PC-9 (cell line): Measurements from ENCODE around the gene ADPGK. TPM values are rescaled to one million over a fixed set of nuclear protein-coding genes. Genes with fewer than 3 reads are reported as not detected.

ENCODE experiments used
- BruUV-seq: library from RNA; stranded (reverse); fragments of 400-500 nt; replicated peaks from 2 replicates; lab custom pipeline; 2021; lab: Mats Ljungman, UMichigan
- CTCF ChIA-PET: fragments of 300-600 bp; sonication (Branson Sonifier 250); formaldehyde crosslinking; loops from one replicate; lab custom pipeline; 2022; ENCODE audit warnings: antibody characterized with exemption; lab: Charles Lee
- POLR2A ChIA-PET: fragments of 300-600 bp; sonication (Branson Sonifier 250); formaldehyde crosslinking; loops from one replicate; lab custom pipeline; 2022; ENCODE audit warnings: antibody characterized with exemption; ENCODE audit not compliant: unreplicated experiment; lab: Charles Lee
- DNase-seq, 2 experiments: peaks; one replicate each; pipeline versions ENCODE4 v3.0.0 to v3.0.0-alpha.2; 2015 to 2022; ENCODE audit warnings: mixed read lengths in 1 of 2
- H2AFZ ChIP-seq: fragments of 200-600 bp; sonication (generic); 2 replicates; pipeline ENCODE4 v1.8.1; 2017; ENCODE audit warnings: antibody characterized with exemption
- H3F3A ChIP-seq: fragments of 200-600 bp; sonication (generic); 2 replicates; pipeline ENCODE4 v1.8.1; 2017; ENCODE audit warnings: antibody characterized with exemption, mild to moderate bottlenecking, low read depth; ENCODE audit not compliant: insufficient read depth
- H3K27ac ChIP-seq: fragments of 200-600 bp; sonication (generic); 2 replicates; pipeline ENCODE4 v1.6.1; 2016; ENCODE audit warnings: mixed run types
- H3K27me3 ChIP-seq: fragments of 200-600 bp; sonication (generic); 2 replicates; pipeline ENCODE4 v1.6.1; 2016; ENCODE audit warnings: low read depth, mixed run types; ENCODE audit not compliant: insufficient read depth
- H3K36me3 ChIP-seq: fragments of 200-600 bp; sonication (generic); 2 replicates; pipeline ENCODE4 v1.6.1; 2016; ENCODE audit warnings: low read depth, mixed run types
- H3K4me1 ChIP-seq: fragments of 200-600 bp; sonication (generic); replicated peaks from 2 replicates; pipeline ENCODE4 v1.6.1; 2016; ENCODE audit warnings: mixed run types; ENCODE audit not compliant: insufficient read depth
- H3K4me2 ChIP-seq: fragments of 200-600 bp; sonication (generic); 2 replicates; pipeline ENCODE4 v1.6.1; 2017; ENCODE audit warnings: mixed run types
- H3K4me3 ChIP-seq: fragments of 200-600 bp; sonication (generic); 2 replicates; pipeline ENCODE4 v1.6.1; 2016; ENCODE audit warnings: mixed run types
- H3K79me2 ChIP-seq: fragments of 200-600 bp; sonication (generic); 2 replicates; pipeline ENCODE4 v1.6.1; 2017; ENCODE audit warnings: low read depth, mixed run types
- H3K9me2 ChIP-seq: fragments of 200-600 bp; sonication (generic); 2 replicates; pipeline ENCODE4 v1.8.1; 2017; ENCODE audit warnings: mild to moderate bottlenecking; ENCODE audit not compliant: insufficient read depth
- H3K9me3 ChIP-seq: fragments of 200-600 bp; sonication (generic); 2 replicates; pipeline ENCODE4 v1.8.1; 2016; ENCODE audit warnings: low read depth; ENCODE audit not compliant: insufficient read depth
- H4K20me1 ChIP-seq: fragments of 200-600 bp; sonication (generic); 2 replicates; pipeline ENCODE4 v1.8.1; 2017; ENCODE audit not compliant: insufficient read depth
- CTCF ChIP-seq: fragments of 200-600 bp; sonication (generic); conservative IDR thresholded peaks from 2 replicates; pipeline ENCODE4 v1.6.1; 2017; ENCODE audit warnings: mixed run types, antibody characterized with exemption, mild to moderate bottlenecking, moderate library complexity
- EZH2 ChIP-seq: fragments of 200-600 bp; sonication (generic); IDR thresholded peaks from 2 replicates; pipeline ENCODE4 v1.8.0; 2017; ENCODE audit warnings: antibody characterized with exemption, low read depth
- intact Hi-C: fragments of 100-400 bp; cut with micrococcal nuclease; formaldehyde crosslinking; loops from one replicate; pipeline ENCODE4 v1.10.0; 2022; ENCODE audit not compliant: unreplicated experiment
- total RNA-seq: library from RNA; stranded (reverse); gene quantifications from 2 replicates; pipeline ENCODE4 v1.2.3, GENCODE V29; 2021

The ADPGK gene
- total RNA-seq, 1 experiment from 2014 or later: 40.3 TPM

DNA sequence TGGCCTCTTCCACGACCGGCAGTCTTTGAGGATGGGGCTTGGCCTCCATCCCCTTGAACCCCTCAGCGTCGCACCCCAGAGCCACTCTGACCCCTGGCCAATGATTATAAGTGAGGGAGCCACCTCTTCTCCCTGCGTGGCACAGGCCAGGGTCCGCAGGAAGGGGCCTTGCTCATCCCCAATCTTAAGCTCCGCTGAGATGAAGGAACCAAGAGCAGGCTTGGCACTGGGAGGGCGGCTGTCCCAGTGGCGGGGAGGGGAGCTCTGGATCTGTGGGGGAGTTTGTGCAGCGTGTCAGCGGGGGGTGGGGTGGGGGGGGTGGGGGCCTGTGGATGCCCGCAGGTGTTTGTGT, 13.8 kb upstream of the ADPGK start:
- Histone ChIP-seq H3K79me2 (no peaks in the 10 kb centered on the region), H3K36me3 (no peaks in the 10 kb centered on the region), H3F3A (no peaks in the 10 kb centered on the region), H3K4me2 (no peak overlapping the region), H3K27ac (no peak overlapping the region), H2AFZ (no peak overlapping the region), H3K4me1 (no peaks in the 10 kb centered on the region), H3K9me3 (no peaks in the 10 kb centered on the region), H3K4me3 (no peak overlapping the region), H4K20me1 (no peaks in the 10 kb centered on the region), H3K9me2 (no peaks in the 10 kb centered on the region), H3K27me3 (peaks cover 34% of the 10 kb centered on the region)
- no TSS peak for BruUV-seq
- CTCF ChIA-PET: interaction anchor here (0.9 kb wide), 1 partner anchor 448 kb away, joined by 6 read pairs; no protein-coding TSS in a partner anchor
- POLR2A ChIA-PET: no interaction called here
- intact Hi-C loops: no loop called here
- DNase-seq: no peak
- TF ChIP-seq CTCF (no peak), EZH2 (no peak)

DNA sequence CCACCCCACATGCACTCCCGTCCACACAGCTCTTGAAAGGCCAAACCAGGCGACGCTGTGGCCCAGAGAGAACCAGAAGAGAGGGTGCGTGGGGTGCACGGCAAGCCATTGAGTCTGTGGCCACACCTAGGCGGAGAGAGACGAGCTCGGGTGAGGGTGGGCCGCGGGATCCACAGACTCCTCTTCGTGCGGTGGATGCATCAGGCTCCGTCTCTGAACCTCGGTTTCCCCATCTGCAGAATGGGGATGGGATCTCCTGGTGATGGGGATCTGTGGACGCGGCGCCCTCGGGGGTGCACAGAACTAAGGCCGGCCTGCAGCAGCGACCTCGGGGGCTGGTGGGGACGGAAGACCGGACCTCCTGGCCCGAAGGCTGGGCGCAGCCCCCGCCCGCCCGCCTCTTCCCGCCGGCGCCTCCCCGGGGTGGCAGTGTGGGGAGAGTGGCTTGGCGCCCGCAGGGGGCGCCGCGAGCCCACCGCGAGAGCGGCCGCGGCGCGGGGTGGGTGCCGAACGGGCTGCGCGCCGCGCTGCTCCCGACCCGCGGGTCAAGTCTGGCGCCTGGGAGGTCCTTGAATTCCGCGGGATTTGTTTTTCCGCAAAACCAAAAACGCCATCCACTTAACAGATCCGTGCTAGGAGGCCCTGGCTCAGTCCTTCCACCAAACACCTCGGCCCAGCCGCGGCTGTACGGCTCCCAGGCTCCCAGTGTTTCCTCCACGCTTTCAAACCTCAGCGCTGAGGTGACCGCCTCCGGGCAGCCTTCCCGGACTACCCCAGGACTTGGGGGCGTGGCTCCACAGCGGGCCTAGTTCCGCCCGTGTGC, 13.2 kb upstream of the ADPGK start:
- BruUV-seq: no TSS peak
- Histone ChIP-seq H3K9me3 (no peaks in the 10 kb centered on the region), H4K20me1 (no peaks in the 10 kb centered on the region), H3F3A (no peaks in the 10 kb centered on the region), H2AFZ (no peak overlapping the region), H3K9me2 (no peaks in the 10 kb centered on the region), H3K36me3 (no peaks in the 10 kb centered on the region), H3K27ac (no peak overlapping the region), H3K4me1 (no peaks in the 10 kb centered on the region), H3K79me2 (no peaks in the 10 kb centered on the region), H3K4me3 (no peak overlapping the region), H3K27me3 (peaks cover 31% of the 10 kb centered on the region), H3K4me2 (no peak overlapping the region)
- no peak for DNase-seq
- CTCF ChIA-PET: interaction anchor here (0.9 kb wide), 1 partner anchor 448 kb away, joined by 6 read pairs; no protein-coding TSS in a partner anchor
- intact Hi-C loops: no loop called here
- POLR2A ChIA-PET: interaction anchor here (0.6 kb wide), 1 partner anchor 246 kb away, joined by 5 read pairs; no protein-coding TSS in a partner anchor
- TF ChIP-seq EZH2 (no peak), CTCF (no peak)

GRCh38 chr15:72796210-72796514, 12.6 kb upstream of the ADPGK start:
- H3F3A ChIP-seq: no peaks in the 10 kb centered on the region
- H2AFZ ChIP-seq: no peak overlapping the region
- H3K79me2 ChIP-seq: no peaks in the 10 kb centered on the region
- H3K4me2 ChIP-seq: no peak overlapping the region
- H3K9me2 ChIP-seq: no peaks in the 10 kb centered on the region
- H3K9me3 ChIP-seq: no peaks in the 10 kb centered on the region
- POLR2A ChIA-PET: interaction anchor here (0.6 kb wide), 1 partner anchor 246 kb away, joined by 5 read pairs; no protein-coding TSS in a partner anchor
- DNase-seq: no peak
- H3K27ac ChIP-seq: no peak overlapping the region
- no TSS peak for BruUV-seq
- no peak overlapping the region for H3K4me3 ChIP-seq
- H3K4me1 ChIP-seq: no peaks in the 10 kb centered on the region
- CTCF ChIA-PET: no interaction called here
- TF ChIP-seq EZH2 (no peak), CTCF (no peak)
- no peaks in the 10 kb centered on the region for H3K36me3 ChIP-seq
- intact Hi-C loops: no loop called here
- H4K20me1 ChIP-seq: no peaks in the 10 kb centered on the region
- H3K27me3 ChIP-seq: peaks cover 28% of the 10 kb centered on the region
